Mesenchymal stem cell (in vitro differentiated cells and primary cell): ENCODE data around the gene TMEM98.
"Not testable (repeated sequence)": the region's sequence is repeated elsewhere in the genome, so short reads cannot be mapped to it uniquely, and the experiment has no call there.

Experiments used
- DNase-seq: peaks from one replicate; pipeline ENCODE4 v3.0.0-alpha.2; 2013
- H2AFZ ChIP-seq: one replicate; pipeline ENCODE4 v1.6.1; 2013; ENCODE audit warnings: low read depth, mild to moderate bottlenecking, control low read depth, inconsistent platforms, low read length, moderate library complexity
- H2AK5ac ChIP-seq: 2 replicates; pipeline ENCODE4 v1.6.1; 2013; ENCODE audit warnings: low read length, moderate library complexity, mild to moderate bottlenecking, inconsistent platforms; ENCODE audit not compliant: severe bottlenecking
- H2BK120ac ChIP-seq: one replicate; pipeline ENCODE4 v1.6.1; 2013; ENCODE audit warnings: low read depth, mild to moderate bottlenecking, inconsistent platforms, low read length, moderate library complexity
- H2BK12ac ChIP-seq, 2 experiments: one replicate each; pipeline ENCODE4 v1.6.1; 2013; ENCODE audit warnings: inconsistent platforms in 2 of 2, low read length in 2 of 2, mild to moderate bottlenecking in 2 of 2, moderate library complexity in 2 of 2, control low read depth in 1 of 2
- H2BK15ac ChIP-seq: one replicate; pipeline ENCODE4 v1.6.1; 2013; ENCODE audit warnings: mild to moderate bottlenecking, low read depth, inconsistent platforms; ENCODE audit not compliant: poor library complexity, severe bottlenecking
- H2BK5ac ChIP-seq: 2 replicates; pipeline ENCODE4 v1.6.1; 2013; ENCODE audit warnings: low read depth, mild to moderate bottlenecking, low read length, control low read depth, inconsistent platforms; ENCODE audit not compliant: poor library complexity, severe bottlenecking
- H3K14ac ChIP-seq, 2 experiments: one replicate each; pipeline ENCODE4 v1.6.1; 2013; ENCODE audit warnings: inconsistent platforms in 2 of 2, low read length in 2 of 2, control low read depth in 1 of 2, mild to moderate bottlenecking in 1 of 2, moderate library complexity in 1 of 2
- H3K18ac ChIP-seq, 2 experiments: one replicate each; pipeline ENCODE4 v1.6.1; 2013; ENCODE audit warnings: inconsistent platforms in 2 of 2, low read length in 2 of 2, control low read depth in 1 of 2, low read depth in 1 of 2, mild to moderate bottlenecking in 1 of 2
- H3K23ac ChIP-seq, 2 experiments: one replicate each; pipeline ENCODE4 v1.6.1; 2013; ENCODE audit warnings: inconsistent platforms in 2 of 2, low read length in 2 of 2, mild to moderate bottlenecking in 2 of 2, moderate library complexity in 2 of 2, control low read depth in 1 of 2
- H3K27ac ChIP-seq: 2 replicates; pipeline ENCODE4 v1.5.1; 2013; ENCODE audit warnings: mild to moderate bottlenecking, moderate library complexity, low read length, control low read depth, inconsistent platforms; ENCODE audit not compliant: poor library complexity, severe bottlenecking
- H3K27me3 ChIP-seq, 2 experiments: 2 replicates each; pipeline versions ENCODE4 v1.6.1 to v1.7.0; 2013; ENCODE audit warnings: low read length in 2 of 2, mild to moderate bottlenecking in 2 of 2, moderate library complexity in 2 of 2, control low read depth in 1 of 2, inconsistent platforms in 1 of 2; ENCODE audit not compliant: control insufficient read depth in 1 of 2, insufficient read depth in 1 of 2
- H3K36me3 ChIP-seq, 2 experiments: 2 replicates each; pipeline versions ENCODE4 v1.6.1 to v1.7.0; 2013; ENCODE audit warnings: low read length in 2 of 2, control low read depth in 1 of 2, inconsistent platforms in 1 of 2, low read depth in 1 of 2, mild to moderate bottlenecking in 1 of 2; ENCODE audit not compliant: insufficient read depth in 2 of 2, control insufficient read depth in 1 of 2
- H3K4ac ChIP-seq, 2 experiments: one replicate each; pipeline ENCODE4 v1.6.1; 2013; ENCODE audit warnings: inconsistent platforms in 2 of 2, low read length in 2 of 2, mild to moderate bottlenecking in 2 of 2, moderate library complexity in 2 of 2, control low read depth in 1 of 2, low read depth in 1 of 2
- H3K4me1 ChIP-seq: 2 replicates; pipeline ENCODE4 v1.6.1; 2013; ENCODE audit warnings: low read depth, low read length, control low read depth; ENCODE audit not compliant: control insufficient read depth, insufficient read depth
- H3K4me2 ChIP-seq: 2 replicates; pipeline ENCODE4 v1.6.1; 2013; ENCODE audit warnings: low read length, mild to moderate bottlenecking, inconsistent platforms; ENCODE audit not compliant: poor library complexity, severe bottlenecking
- H3K4me3 ChIP-seq, 2 experiments: 2 replicates each; pipeline versions ENCODE4 v1.5.1 to v1.7.0; 2013; ENCODE audit warnings: low read length in 2 of 2, mild to moderate bottlenecking in 2 of 2, control low read depth in 1 of 2, low read depth in 1 of 2; ENCODE audit not compliant: insufficient read depth in 1 of 2
- H3K79me1 ChIP-seq: replicated peaks from 2 replicates; pipeline ENCODE4 v1.6.1; 2013; ENCODE audit warnings: mild to moderate bottlenecking, control low read depth, low read length, inconsistent platforms; ENCODE audit not compliant: poor library complexity, severe bottlenecking
- H3K9ac ChIP-seq: 2 replicates; pipeline ENCODE4 v1.7.0; 2013; ENCODE audit warnings: mild to moderate bottlenecking, low read length, moderate library complexity
- H3K9me3 ChIP-seq: 2 replicates; pipeline ENCODE4 v1.7.0; 2013; ENCODE audit warnings: mild to moderate bottlenecking, low read length; ENCODE audit not compliant: control insufficient read depth
- H4K8ac ChIP-seq: one replicate; pipeline ENCODE4 v1.6.1; 2013; ENCODE audit warnings: inconsistent platforms, mild to moderate bottlenecking, low read length, moderate library complexity
- H4K91ac ChIP-seq: one replicate; pipeline ENCODE4 v1.6.1; 2013; ENCODE audit warnings: mild to moderate bottlenecking, low read length, inconsistent platforms
- WGBS: methylation state at CpG from one replicate; pipeline ENCODE4 v1.1.7; 2013; ENCODE audit warnings: mixed read lengths; 5-methylcytosine and 5-hydroxymethylcytosine counted together

TMEM98 gene

DNA sequence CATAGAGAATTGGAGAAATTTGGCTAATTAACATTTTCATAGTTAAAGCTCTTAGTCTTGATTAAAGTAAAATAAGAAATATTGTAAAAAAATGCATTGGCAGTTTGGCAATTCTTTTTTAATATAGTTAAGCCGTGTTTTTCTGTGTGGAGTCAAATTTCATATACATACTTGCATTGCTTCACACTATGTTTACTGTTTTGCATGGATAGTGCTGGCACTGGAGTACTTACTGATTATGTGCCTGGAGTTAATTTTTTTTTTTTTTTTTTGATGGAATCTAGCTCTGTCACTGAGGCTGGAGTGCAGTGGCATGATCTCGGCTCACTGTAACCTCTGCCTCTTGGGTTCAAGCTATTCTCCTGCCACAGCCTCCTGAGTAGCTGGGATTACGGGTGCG is 8.1 kb upstream of the TMEM98 start:
- H2BK12ac ChIP-seq, H3K23ac ChIP-seq, H3K36me3 ChIP-seq, H4K91ac ChIP-seq, H3K27ac ChIP-seq, H3K27me3 ChIP-seq, H3K4me1 ChIP-seq, H3K9ac ChIP-seq, DNase-seq, H3K4me3 ChIP-seq, H3K79me1 ChIP-seq, H2BK5ac ChIP-seq, H4K8ac ChIP-seq, H3K4me2 ChIP-seq, H3K14ac ChIP-seq, H2BK120ac ChIP-seq, H3K4ac ChIP-seq, H2AFZ ChIP-seq, H3K18ac ChIP-seq, H2BK15ac ChIP-seq, H3K9me3 ChIP-seq, H2AK5ac ChIP-seq: not testable (repeated sequence)
- whole genome bisulfite sequencing: 99% methylated on average over 3 of the region's 4 CpGs

GRCh38 chr17:32920293-32920692 is 7.7 kb upstream of the TMEM98 start:
- Histone ChIP-seq H2AFZ (no peak overlapping the region), H2AK5ac (no peak overlapping the region), H3K27ac (no peak overlapping the region), H3K4me3 (no peak overlapping the region), H2BK120ac (no peak overlapping the region), H3K9me3 (no peaks in the 10 kb centered on the region), H3K27me3 (peaks cover 0 to 9% of the 10 kb centered on the region in 2 experiments), H2BK15ac (no peak overlapping the region), H3K36me3 (no peaks in the 10 kb centered on the region), H4K91ac (no peak overlapping the region), H3K18ac (no peak overlapping the region), H3K4me2 (no peak overlapping the region), H4K8ac (no peak overlapping the region), H2BK12ac (no peak overlapping the region), H3K4ac (no peak overlapping the region), H3K23ac (no peak overlapping the region), H3K79me1 (no peaks in the 10 kb centered on the region), H2BK5ac (no peak overlapping the region), H3K14ac (no peak overlapping the region), H3K9ac (no peak overlapping the region), H3K4me1 (no peaks in the 10 kb centered on the region)
- WGBS: 93% methylated on average over 6 of the region's 8 CpGs
- DNase-seq: no peak

- Histone ChIP-seq H4K8ac (no peak overlapping the region), H3K27ac (no peak overlapping the region), H2BK12ac (no peak overlapping the region)
Measured at GRCh38 chr17:32921017-32921416, 6.9 kb upstream of the TMEM98 start.

GRCh38 chr17:32923905-32924304 is 4.0 kb upstream of the TMEM98 start:
- H3K9ac ChIP-seq, H2BK5ac ChIP-seq, H4K8ac ChIP-seq, H3K79me1 ChIP-seq, H3K27ac ChIP-seq, H3K9me3 ChIP-seq, H3K4me1 ChIP-seq, H3K4ac ChIP-seq, H3K27me3 ChIP-seq, H3K4me3 ChIP-seq, H3K23ac ChIP-seq, H2BK120ac ChIP-seq, H4K91ac ChIP-seq, H2BK15ac ChIP-seq, H3K14ac ChIP-seq, H2BK12ac ChIP-seq, DNase-seq, H2AK5ac ChIP-seq, H3K18ac ChIP-seq, H3K36me3 ChIP-seq, H3K4me2 ChIP-seq, H2AFZ ChIP-seq: not testable (repeated sequence)
- WGBS: 100% methylated on average over 2 of the region's 3 CpGs

More at GRCh38 chr17:32921017-32921416, 6.9 kb upstream of the TMEM98 start:
- no peak overlapping the region for H3K9ac ChIP-seq
- no peak overlapping the region for H2BK15ac ChIP-seq
- no peaks in the 10 kb centered on the region for H3K4me1 ChIP-seq
- no peak overlapping the region for H2AFZ ChIP-seq
- peaks cover 0 to 3% of the 10 kb centered on the region in 2 experiments for H3K27me3 ChIP-seq
- H2BK5ac ChIP-seq: no peak overlapping the region
- no peak overlapping the region for H3K14ac ChIP-seq
- H3K4me3 ChIP-seq: no peak overlapping the region
- H3K79me1 ChIP-seq: no peaks in the 10 kb centered on the region
- H3K9me3 ChIP-seq: no peaks in the 10 kb centered on the region
- no peak overlapping the region for H3K4me2 ChIP-seq
- H2AK5ac ChIP-seq: no peak overlapping the region
- 98% methylated on average over 9 of the region's 10 CpGs for WGBS
- no peak overlapping the region for H3K23ac ChIP-seq
- H3K36me3 ChIP-seq: no peaks in the 10 kb centered on the region
- H3K18ac ChIP-seq: no peak overlapping the region
- no peak for DNase-seq
- H2BK120ac ChIP-seq: no peak overlapping the region
- H4K91ac ChIP-seq: no peak overlapping the region
- no peak overlapping the region for H3K4ac ChIP-seq
